Activated naive CD8-positive, alpha-beta T cell treated with anti-CD3 and anti-CD28 coated beads for 36 hours (primary cell): ENCODE measurements around the gene C10orf67. TPM values are rescaled to one million over a fixed set of nuclear protein-coding genes. Genes with fewer than 3 reads are reported as not detected.
"Not testable (repeated sequence)": the region's sequence is repeated elsewhere in the genome, so short reads cannot be mapped to it uniquely, and the experiment has no call there.

Experiments
- DNase-seq: peaks from one replicate; pipeline ENCODE4 v3.0.0; 2021
- H3K27ac Mint-ChIP-seq: one replicate; pipeline ENCODE4 v1.8.0; 2022; ENCODE audit warnings: mild to moderate bottlenecking, moderate library complexity, mixed read lengths
- H3K27me3 Mint-ChIP-seq: one replicate; pipeline ENCODE4 v1.8.0; 2022; ENCODE audit warnings: mild to moderate bottlenecking, mixed read lengths
- H3K36me3 Mint-ChIP-seq: one replicate; pipeline ENCODE4 v1.8.0; 2021; ENCODE audit warnings: mild to moderate bottlenecking, mixed read lengths
- H3K4me1 Mint-ChIP-seq: one replicate; pipeline ENCODE4 v1.8.0; 2021; ENCODE audit warnings: mixed read lengths
- H3K4me3 Mint-ChIP-seq: one replicate; pipeline ENCODE4 v1.8.0; 2022; ENCODE audit warnings: mild to moderate bottlenecking, moderate library complexity, mixed read lengths
- H3K9me3 Mint-ChIP-seq: one replicate; pipeline ENCODE4 v1.8.0; 2022; ENCODE audit warnings: mixed read lengths
- total RNA-seq, 2 experiments: library from RNA; stranded (reverse); gene quantifications; one replicate each; pipeline ENCODE4 v1.2.3, GENCODE V29; 2021

The C10orf67 gene
- total RNA-seq, 2 experiments from 2014 or later: 0.45 to 0.60 TPM

GRCh38 chr10:23368816-23369640 lies 24.4 kb upstream of the C10orf67 start:
- H3K36me3 Mint-ChIP-seq: peaks cover 8% of the 10 kb centered on the region
- peak overlapping the region; percentile 75 for H3K27ac Mint-ChIP-seq
- peaks cover 56% of the 10 kb centered on the region for H3K4me1 Mint-ChIP-seq
- no peak for DNase-seq
- H3K9me3 Mint-ChIP-seq: peaks cover 17% of the 10 kb centered on the region
- no peaks in the 10 kb centered on the region for H3K27me3 Mint-ChIP-seq
- peak overlapping the region; percentile 44 for H3K4me3 Mint-ChIP-seq

DNA sequence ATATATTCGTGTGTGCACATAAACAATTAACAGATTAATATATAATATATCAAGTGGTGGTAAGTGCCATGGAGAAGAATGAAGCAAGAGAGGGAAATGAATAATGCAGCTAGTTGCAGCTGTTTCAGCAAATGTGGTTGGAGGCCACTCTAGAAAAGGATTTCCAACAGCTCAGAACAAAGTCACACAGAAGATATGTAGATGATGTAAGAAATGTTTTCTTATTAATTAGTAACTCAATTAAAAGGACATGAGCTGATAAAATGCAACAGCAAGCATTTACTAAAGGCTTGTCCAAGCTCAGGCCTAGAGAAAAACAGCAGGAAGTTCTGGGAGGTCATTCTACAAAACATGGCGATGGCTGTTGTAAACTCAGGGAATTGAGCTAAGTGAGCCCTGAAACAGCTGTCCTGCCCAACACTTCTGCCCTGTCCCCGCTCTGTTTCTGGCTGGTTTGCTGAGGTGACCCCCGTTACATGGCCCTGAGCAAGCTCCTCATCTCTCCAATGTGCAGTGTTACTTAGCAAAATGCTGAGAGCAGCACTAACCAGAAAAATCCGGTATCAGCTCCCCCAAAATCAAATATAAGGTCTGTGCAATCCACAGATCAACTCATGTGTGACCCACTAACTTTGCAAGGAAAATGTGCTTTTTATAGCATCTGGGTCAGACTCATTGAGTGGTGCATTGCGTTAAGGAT lies 23.4 kb upstream of the C10orf67 start:
- peak overlapping the region; percentile 1 for H3K4me3 Mint-ChIP-seq
- no peaks in the 10 kb centered on the region for H3K27me3 Mint-ChIP-seq
- peaks cover 65% of the 10 kb centered on the region for H3K4me1 Mint-ChIP-seq
- no peak for DNase-seq
- peak overlapping the region; percentile 75 for H3K27ac Mint-ChIP-seq
- H3K9me3 Mint-ChIP-seq: peaks cover 20% of the 10 kb centered on the region
- H3K36me3 Mint-ChIP-seq: peaks cover 12% of the 10 kb centered on the region

DNA sequence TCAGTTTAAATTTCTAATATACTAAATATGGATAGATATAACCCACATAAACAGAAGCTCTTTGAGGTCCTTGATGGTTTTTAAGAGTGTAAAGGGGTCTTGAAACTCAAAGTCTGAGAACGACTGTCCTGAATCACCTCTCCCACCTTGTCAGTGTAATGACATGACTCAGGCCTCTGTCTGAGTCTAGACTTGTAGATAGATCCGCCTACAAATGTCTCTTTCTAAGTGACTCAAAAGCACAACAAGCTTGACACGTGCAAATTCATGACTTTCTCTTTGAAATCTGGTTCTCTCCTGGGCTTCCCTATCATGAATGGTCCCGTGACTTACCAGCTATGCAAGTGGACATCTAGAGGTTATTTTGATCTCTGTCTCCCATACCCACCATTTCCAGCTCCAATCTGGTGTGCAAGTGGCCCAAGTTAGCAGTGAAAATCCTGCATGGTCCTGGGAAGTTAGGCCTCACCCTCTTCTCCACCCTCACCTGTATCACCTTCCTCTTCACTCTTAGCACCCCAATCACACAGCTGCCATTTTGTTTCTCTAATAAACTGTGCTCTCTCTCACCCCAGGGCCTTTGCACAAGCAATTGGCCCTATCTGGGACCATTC lies 20.9 kb upstream of the C10orf67 start:
- peaks cover 77% of the 10 kb centered on the region for H3K4me1 Mint-ChIP-seq
- H3K4me3 Mint-ChIP-seq, H3K27me3 Mint-ChIP-seq: not testable (repeated sequence)
- peaks cover 16% of the 10 kb centered on the region for H3K36me3 Mint-ChIP-seq
- peaks cover 12% of the 10 kb centered on the region for H3K9me3 Mint-ChIP-seq
- peak overlapping the region; percentile 62 for H3K27ac Mint-ChIP-seq
- peak; percentile 21 for DNase-seq

GRCh38 chr10:23364378-23364777 lies 19.8 kb upstream of the C10orf67 start:
- peak overlapping the region; percentile 96 for H3K27ac Mint-ChIP-seq
- H3K4me1 Mint-ChIP-seq: peaks cover 68% of the 10 kb centered on the region
- DNase-seq: no peak
- H3K4me3 Mint-ChIP-seq: peak overlapping the region; percentile 30
- peaks cover 12% of the 10 kb centered on the region for H3K9me3 Mint-ChIP-seq
- peaks cover 16% of the 10 kb centered on the region for H3K36me3 Mint-ChIP-seq
- no peaks in the 10 kb centered on the region for H3K27me3 Mint-ChIP-seq

DNA sequence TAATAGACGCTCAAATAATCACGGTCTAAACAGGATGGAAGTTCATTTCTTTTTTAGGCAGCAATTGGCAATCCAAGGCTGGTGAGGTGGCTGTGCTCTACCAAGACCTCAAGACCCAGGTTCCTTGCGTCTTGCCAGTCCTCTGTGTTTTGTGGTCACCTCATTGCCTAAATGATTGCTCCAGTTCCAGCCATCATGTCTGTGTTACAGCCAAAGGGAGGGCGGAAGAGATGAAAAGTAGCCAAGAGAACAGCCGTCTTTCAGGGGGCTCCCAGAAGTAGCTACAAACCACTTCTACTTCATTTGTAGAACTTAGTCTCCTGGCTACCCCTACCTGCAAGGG lies 19.2 kb upstream of the C10orf67 start:
- Mint-ChIP-seq H3K9me3 (peaks cover 12% of the 10 kb centered on the region), H3K4me3 (peak overlapping the region; percentile 69), H3K27ac (peak overlapping the region; percentile 96), H3K27me3 (no peaks in the 10 kb centered on the region), H3K36me3 (peaks cover 16% of the 10 kb centered on the region), H3K4me1 (peaks cover 61% of the 10 kb centered on the region)
- DNase-seq: no peak

- DNase-seq: peak; percentile 44
- peak overlapping the region; percentile 96 for H3K27ac Mint-ChIP-seq
- H3K9me3 Mint-ChIP-seq: peaks cover 12% of the 10 kb centered on the region
- H3K36me3 Mint-ChIP-seq: peaks cover 16% of the 10 kb centered on the region
- peaks cover 55% of the 10 kb centered on the region for H3K4me1 Mint-ChIP-seq
- peak overlapping the region; percentile 69 for H3K4me3 Mint-ChIP-seq
- H3K27me3 Mint-ChIP-seq: no peaks in the 10 kb centered on the region
Measured at GRCh38 chr10:23362879-23363792, 18.5 kb upstream of the C10orf67 start.

DNA sequence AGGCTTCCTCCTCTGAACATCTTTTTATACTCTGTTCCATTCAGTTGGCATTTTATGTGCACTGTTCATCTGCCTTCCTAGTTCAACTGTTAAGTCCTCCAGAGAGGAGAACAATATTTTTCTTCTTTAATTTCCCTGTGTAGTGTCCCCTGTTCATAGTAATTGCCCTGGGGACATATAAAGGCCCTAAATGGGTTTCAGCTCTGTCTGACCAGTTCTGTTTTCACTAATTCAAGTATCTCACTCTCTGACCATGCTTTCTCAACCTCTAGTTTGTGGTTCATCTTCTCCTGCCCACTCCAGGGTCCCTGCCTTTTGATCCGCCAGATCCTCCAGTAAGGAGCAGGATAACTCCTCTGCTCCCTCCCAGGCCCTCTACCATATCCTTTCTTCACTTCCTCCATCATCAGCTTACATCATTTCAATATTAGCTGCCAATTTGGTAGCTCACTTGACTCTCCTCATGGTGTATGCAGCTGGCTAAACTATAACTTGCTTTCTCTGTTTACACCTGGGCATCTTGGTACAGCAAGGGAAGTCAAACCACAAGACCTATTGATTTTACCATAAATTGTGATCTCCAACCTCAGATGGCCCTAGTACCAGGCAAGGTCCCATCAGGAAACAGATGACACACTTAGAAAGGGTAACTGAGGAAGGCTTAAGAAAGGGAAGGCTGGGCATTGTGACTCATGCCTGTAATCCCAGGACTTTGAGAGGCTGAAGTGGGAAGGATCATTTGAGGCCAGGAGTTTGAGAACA lies 17.7 kb upstream of the C10orf67 start:
- H3K9me3 Mint-ChIP-seq: peaks cover 12% of the 10 kb centered on the region

GRCh38 chr10:23361665-23362064 lies 17.1 kb upstream of the C10orf67 start:
- peaks cover 12% of the 10 kb centered on the region for H3K9me3 Mint-ChIP-seq
- H3K27ac Mint-ChIP-seq: no peak overlapping the region
- H3K27me3 Mint-ChIP-seq: no peaks in the 10 kb centered on the region
- no peak overlapping the region for H3K4me3 Mint-ChIP-seq
- H3K36me3 Mint-ChIP-seq: peaks cover 16% of the 10 kb centered on the region
- no peak for DNase-seq
- H3K4me1 Mint-ChIP-seq: peaks cover 46% of the 10 kb centered on the region

More for the DNA sequence above, 17.7 kb upstream of the C10orf67 start:
- no peaks in the 10 kb centered on the region for H3K27me3 Mint-ChIP-seq
- DNase-seq: no peak
- H3K4me1 Mint-ChIP-seq: peaks cover 49% of the 10 kb centered on the region
- H3K27ac Mint-ChIP-seq: peak overlapping the region; percentile 78
- H3K4me3 Mint-ChIP-seq: no peak overlapping the region
- peaks cover 16% of the 10 kb centered on the region for H3K36me3 Mint-ChIP-seq

GRCh38 chr10:23359692-23360380 lies 15.2 kb upstream of the C10orf67 start:
- no peak overlapping the region for H3K4me3 Mint-ChIP-seq
- peaks cover 9% of the 10 kb centered on the region for H3K9me3 Mint-ChIP-seq
- H3K27ac Mint-ChIP-seq: no peak overlapping the region

GRCh38 chr10:23358357-23358756 lies 13.8 kb upstream of the C10orf67 start:
- Mint-ChIP-seq H3K36me3 (peaks cover 4% of the 10 kb centered on the region), H3K4me3 (no peak overlapping the region), H3K27me3 (no peaks in the 10 kb centered on the region), H3K9me3 (peaks cover 2% of the 10 kb centered on the region), H3K4me1 (peaks cover 16% of the 10 kb centered on the region), H3K27ac (no peak overlapping the region)
- no peak for DNase-seq

More at GRCh38 chr10:23359692-23360380, 15.2 kb upstream of the C10orf67 start:
- no peak for DNase-seq
- Mint-ChIP-seq H3K36me3 (peaks cover 12% of the 10 kb centered on the region), H3K27me3 (no peaks in the 10 kb centered on the region), H3K4me1 (peaks cover 31% of the 10 kb centered on the region)

GRCh38 chr10:23354630-23355279 lies 10.2 kb upstream of the C10orf67 start:
- H3K4me3 Mint-ChIP-seq: no peak overlapping the region
- DNase-seq: no peak
- no peak overlapping the region for H3K27ac Mint-ChIP-seq
- no peaks in the 10 kb centered on the region for H3K4me1 Mint-ChIP-seq
- no peaks in the 10 kb centered on the region for H3K36me3 Mint-ChIP-seq
- H3K9me3 Mint-ChIP-seq: no peaks in the 10 kb centered on the region
- H3K27me3 Mint-ChIP-seq: peaks cover 4% of the 10 kb centered on the region

DNA sequence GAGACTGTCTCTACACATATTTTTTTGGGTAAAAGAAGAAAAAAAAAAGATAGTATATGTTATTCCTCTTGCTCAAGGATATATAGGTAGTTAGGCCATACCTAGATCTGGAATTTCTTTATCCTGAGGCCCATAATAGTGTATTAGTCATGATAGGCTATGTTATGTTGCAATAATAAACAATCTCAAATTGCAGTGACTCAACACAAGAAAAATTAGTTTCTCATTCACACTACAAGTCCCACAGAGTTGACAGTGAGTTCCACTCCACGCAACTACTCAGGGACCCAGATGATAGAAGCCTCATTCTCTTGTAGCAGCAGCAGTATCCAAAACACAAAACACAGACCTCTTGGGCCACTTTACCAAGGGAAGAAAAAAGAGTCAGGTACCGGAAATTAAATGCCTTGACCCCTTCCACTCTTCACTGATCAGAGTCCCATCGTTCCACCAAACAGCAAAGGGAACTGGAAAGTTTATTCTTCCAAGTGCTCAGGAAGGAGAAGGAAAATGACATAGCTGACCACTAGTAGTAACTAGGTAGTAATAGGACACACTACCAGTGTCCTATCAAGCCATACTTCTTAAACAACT lies 7.4 kb upstream of the C10orf67 start:
- DNase-seq: no peak
- Mint-ChIP-seq H3K4me3 (no peak overlapping the region), H3K36me3 (no peaks in the 10 kb centered on the region), H3K27me3 (peaks cover 4% of the 10 kb centered on the region), H3K27ac (no peak overlapping the region), H3K4me1 (no peaks in the 10 kb centered on the region), H3K9me3 (no peaks in the 10 kb centered on the region)

- H3K4me3 Mint-ChIP-seq, DNase-seq, H3K27me3 Mint-ChIP-seq, H3K27ac Mint-ChIP-seq, H3K9me3 Mint-ChIP-seq, H3K4me1 Mint-ChIP-seq, H3K36me3 Mint-ChIP-seq: not testable (repeated sequence)
Measured at GRCh38 chr10:23350706-23351105, 6.1 kb upstream of the C10orf67 start.
